Esophagus muscularis mucosa (tissue), 3 donors: ENCODE measurements around the gene CREBL2.

Source experiments
- CTCF ChIP-seq, 3 experiments: fragments of 200-600 bp in 2 of 3; fragments of 450-650 bp in 1 of 3; sonication (generic) in 2 of 3; IDR thresholded peaks; one replicate each; pipeline ENCODE4 v1.5.1; 2017 to 2019; ENCODE audit warnings: antibody characterized with exemption in 3 of 3, mild to moderate bottlenecking in 2 of 3, moderate library complexity in 1 of 3
- POLR2A ChIP-seq: fragments of 450-650 bp; IDR thresholded peaks from one replicate; pipeline ENCODE4 v1.6.1; 2017; ENCODE audit warnings: antibody characterized with exemption, moderate library complexity, mild to moderate bottlenecking, low read depth
- POLR2AphosphoS5 ChIP-seq, 2 donors: sonication (generic); formaldehyde crosslinking; IDR thresholded peaks; one replicate each; pipeline ENCODE4 v1.6.1; 2017; ENCODE audit warnings: antibody characterized with exemption in 2 of 2

DNA sequence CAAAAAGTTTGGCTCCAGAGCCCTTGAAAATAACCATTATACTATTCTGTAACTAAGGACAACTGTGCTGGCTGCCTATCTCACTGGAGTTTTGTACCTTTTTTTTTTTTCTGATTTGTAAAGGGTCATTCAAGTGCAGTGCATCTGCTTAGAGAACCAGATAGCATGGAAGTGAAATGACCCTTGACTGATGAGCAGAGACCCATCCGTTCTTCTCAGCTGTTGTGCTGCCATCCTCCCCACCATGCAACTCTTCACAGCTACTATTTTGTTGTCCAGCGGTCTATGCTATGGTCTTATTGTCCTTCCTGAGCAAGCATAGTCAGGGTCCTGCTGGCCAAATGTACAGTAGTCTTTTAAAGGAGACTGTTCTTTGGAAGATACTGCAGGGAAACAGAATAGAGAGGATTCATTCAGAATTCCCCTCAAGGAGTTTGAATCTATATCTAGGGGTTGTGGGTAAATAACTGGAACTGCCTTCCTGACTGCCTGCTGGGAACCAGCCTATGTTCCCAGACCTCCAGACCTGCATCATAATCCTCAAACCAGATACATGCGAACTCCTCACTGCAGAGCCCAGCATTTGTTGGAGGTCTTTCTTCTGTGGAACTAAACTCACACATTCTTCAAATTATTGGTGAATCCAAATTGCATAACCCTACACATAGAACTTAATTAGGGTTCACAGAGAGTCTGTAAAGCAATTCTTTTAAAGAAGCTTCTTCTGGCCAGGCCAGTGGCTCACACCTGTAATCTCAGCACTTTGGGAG, 43.2 kb downstream of the CREBL2 start:
- TF ChIP-seq POLR2A: no peak
- TF ChIP-seq CTCF (IDR thresholded peaks at IDR 0.05): no peak
- TF ChIP-seq POLR2AphosphoS5 (IDR thresholded peaks at IDR 0.05): no peak
